ENCODE data around the gene IL12RB2. TPM values are rescaled to one million over a fixed set of nuclear protein-coding genes. Genes with fewer than 3 reads are reported as not detected.

IL12RB2 gene
- total and polyA plus RNA-seq, 4 experiments from 2014 or later: 3.6 to 7.3 (median 4.8) TPM

DNA sequence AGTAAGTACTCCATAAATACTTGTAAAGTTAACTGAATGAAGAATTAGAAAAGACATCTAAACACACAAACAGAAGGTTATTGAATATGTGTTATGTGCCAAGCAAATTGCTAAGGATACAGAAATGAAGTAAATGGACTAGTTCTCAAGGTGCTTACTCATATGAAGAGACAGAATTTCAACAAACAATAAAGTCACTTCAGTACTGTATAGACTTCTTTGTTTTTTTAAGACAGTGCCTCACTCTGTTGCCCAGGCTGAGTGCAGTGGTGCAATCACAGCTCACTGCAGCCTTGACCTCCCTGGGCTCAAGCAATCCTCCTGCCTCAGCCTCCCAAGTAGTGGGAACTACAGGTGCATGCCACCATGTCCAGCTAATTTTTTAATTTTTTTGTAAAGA lies 65.2 kb downstream of the IL12RB2 start:
- Mint-ChIP-seq H3K9me3 (no peaks in the 10 kb centered on the region), H3K4me1 (no peaks in the 10 kb centered on the region), H3K27ac (no peak overlapping the region), H3K27me3 (no peaks in the 10 kb centered on the region), H3K36me3 (peaks cover 5% of the 10 kb centered on the region in 2 donors), H3K4me3 (no peak overlapping the region)
- ChIA-PET CTCF (ENCODE audit: partially characterized antibody) (no interaction called here), POLR2A (ENCODE audit: partially characterized antibody) (no interaction called here)
- Histone ChIP-seq H3K4me3 (ENCODE audit: low read length in 2 of 2) (no peak overlapping the region), H3K36me3 (ENCODE audit: insufficient read depth, low read length) (no peaks in the 10 kb centered on the region), H3K4me1 (ENCODE audit: insufficient read depth, low read length) (no peaks in the 10 kb centered on the region), H3K9me3 (ENCODE audit: control insufficient read depth in 1 of 2, low read length in 2 of 2) (no peaks in the 10 kb centered on the region), H3K27ac (ENCODE audit: low read depth, low read length) (no peak overlapping the region), H3K27me3 (ENCODE audit: insufficient read depth, low read length) (no peaks in the 10 kb centered on the region)
- intact Hi-C loops (cut with micrococcal nuclease): no loop called here
- DNase-seq: no peak

DNA sequence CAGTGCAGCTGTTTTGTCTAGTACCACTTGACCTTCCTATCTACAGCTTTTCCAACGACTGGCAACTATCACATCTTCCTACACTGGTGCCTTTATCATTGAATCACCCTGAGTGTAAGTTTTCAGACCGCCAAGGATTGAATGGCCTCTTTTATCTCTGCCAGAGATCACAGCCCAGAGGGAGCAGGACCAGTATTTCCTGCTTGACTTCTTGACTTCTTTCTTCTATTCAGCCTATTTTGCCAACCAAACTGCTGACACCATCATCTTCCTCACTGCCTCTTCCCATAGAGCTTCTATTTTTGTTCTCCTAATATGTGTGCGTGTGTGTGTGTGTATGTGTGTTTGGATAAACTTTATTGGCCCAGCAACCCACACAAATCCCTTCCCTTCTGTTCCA lies 68.7 kb downstream of the IL12RB2 start:
- peaks cover 13 to 14% of the 10 kb centered on the region in 2 donors for H3K36me3 Mint-ChIP-seq
- H3K4me3 ChIP-seq (ENCODE audit: low read length in 2 of 2): no peak overlapping the region
- H3K27ac ChIP-seq (ENCODE audit: low read depth, low read length): no peak overlapping the region
- no peak for DNase-seq
- intact Hi-C loops (cut with micrococcal nuclease): no loop called here
- no peak overlapping the region for H3K4me3 Mint-ChIP-seq
- H3K27me3 Mint-ChIP-seq: no peaks in the 10 kb centered on the region
- H3K9me3 Mint-ChIP-seq: no peaks in the 10 kb centered on the region
- H3K27ac Mint-ChIP-seq: no peak overlapping the region
- H3K4me1 ChIP-seq (ENCODE audit: insufficient read depth, low read length): no peaks in the 10 kb centered on the region
- no peaks in the 10 kb centered on the region for H3K36me3 ChIP-seq (ENCODE audit: insufficient read depth, low read length)
- no peaks in the 10 kb centered on the region for H3K27me3 ChIP-seq (ENCODE audit: insufficient read depth, low read length)
- no peaks in the 10 kb centered on the region for H3K4me1 Mint-ChIP-seq
- no peaks in the 10 kb centered on the region for H3K9me3 ChIP-seq (ENCODE audit: control insufficient read depth in 1 of 2, low read length in 2 of 2)
- ChIA-PET POLR2A (ENCODE audit: partially characterized antibody) (no interaction called here), CTCF (ENCODE audit: partially characterized antibody) (interaction anchor here (0.8 kb wide), 1 partner anchor 28 kb away, joined by 3 read pairs; no protein-coding TSS in a partner anchor)

DNA sequence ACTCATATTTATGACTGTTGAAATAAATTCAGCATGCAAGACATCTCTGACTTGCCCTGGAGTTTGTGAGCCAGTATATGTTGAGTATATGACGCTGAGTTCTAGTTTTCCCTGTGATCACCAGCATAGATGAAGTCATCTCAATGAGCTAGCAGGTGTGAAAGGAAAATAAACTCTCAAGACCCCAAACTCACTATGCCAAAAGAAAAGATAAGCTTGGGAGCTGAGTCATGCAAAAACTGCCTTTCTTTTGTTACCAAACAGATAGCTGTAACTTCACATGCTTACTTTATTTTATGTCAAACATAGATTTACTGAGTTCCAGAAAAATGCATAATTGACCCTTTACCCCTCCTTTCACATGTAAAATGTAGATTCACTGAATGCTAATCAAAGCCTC lies 69.6 kb downstream of the IL12RB2 start:
- H3K27ac ChIP-seq (ENCODE audit: low read depth, low read length): no peak overlapping the region
- Mint-ChIP-seq H3K4me1 (no peaks in the 10 kb centered on the region), H3K9me3 (no peaks in the 10 kb centered on the region), H3K27me3 (no peaks in the 10 kb centered on the region), H3K36me3 (peaks cover 17 to 18% of the 10 kb centered on the region in 2 donors), H3K4me3 (no peak overlapping the region), H3K27ac (no peak overlapping the region)
- no peaks in the 10 kb centered on the region for H3K27me3 ChIP-seq (ENCODE audit: insufficient read depth, low read length)
- ChIA-PET CTCF (ENCODE audit: partially characterized antibody) (no interaction called here), POLR2A (ENCODE audit: partially characterized antibody) (no interaction called here)
- H3K4me3 ChIP-seq (ENCODE audit: low read length in 2 of 2): no peak overlapping the region
- no peaks in the 10 kb centered on the region for H3K9me3 ChIP-seq (ENCODE audit: control insufficient read depth in 1 of 2, low read length in 2 of 2)
- intact Hi-C loops (cut with micrococcal nuclease): no loop called here
- H3K36me3 ChIP-seq (ENCODE audit: insufficient read depth, low read length): no peaks in the 10 kb centered on the region
- no peaks in the 10 kb centered on the region for H3K4me1 ChIP-seq (ENCODE audit: insufficient read depth, low read length)
- no peak for DNase-seq

DNA sequence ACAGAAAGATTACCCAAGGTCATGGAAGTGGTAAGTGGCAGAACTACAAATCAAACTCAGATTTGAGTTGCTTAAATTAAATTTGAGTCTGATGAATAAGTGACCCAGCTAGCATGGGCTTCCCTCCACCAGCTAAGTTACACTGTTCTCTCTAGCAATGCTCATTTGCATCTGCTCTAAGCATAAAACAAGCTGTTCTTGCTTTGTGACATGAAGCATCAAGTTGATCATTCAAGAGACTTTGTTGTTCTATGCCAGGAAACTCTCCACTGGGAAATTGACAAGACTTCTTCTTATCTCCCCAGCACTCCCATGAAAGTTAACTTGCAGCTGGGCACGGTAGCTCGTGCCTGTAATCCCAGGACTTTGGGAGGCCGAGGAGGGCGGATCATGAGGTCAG lies 73.5 kb downstream of the IL12RB2 start:
- no peaks in the 10 kb centered on the region for H3K36me3 ChIP-seq (ENCODE audit: insufficient read depth, low read length)
- Mint-ChIP-seq H3K36me3 (peaks cover 42 to 49% of the 10 kb centered on the region in 2 donors), H3K27ac (no peak overlapping the region), H3K27me3 (no peaks in the 10 kb centered on the region), H3K4me1 (no peaks in the 10 kb centered on the region), H3K9me3 (peaks cover 0 to 31% (median 23%) of the 10 kb centered on the region in 8 donors), H3K4me3 (no peak overlapping the region)
- H3K27ac ChIP-seq (ENCODE audit: low read depth, low read length): no peak overlapping the region
- peaks cover 0 to 6% of the 10 kb centered on the region in 2 donors for H3K9me3 ChIP-seq (ENCODE audit: control insufficient read depth in 1 of 2, low read length in 2 of 2)
- H3K4me3 ChIP-seq (ENCODE audit: low read length in 2 of 2): no peak overlapping the region
- no peaks in the 10 kb centered on the region for H3K27me3 ChIP-seq (ENCODE audit: insufficient read depth, low read length)
- POLR2A ChIA-PET (ENCODE audit: partially characterized antibody): no interaction called here
- H3K4me1 ChIP-seq (ENCODE audit: insufficient read depth, low read length): no peaks in the 10 kb centered on the region
- DNase-seq: no peak
- CTCF ChIA-PET (ENCODE audit: partially characterized antibody): no interaction called here
- intact Hi-C loops (cut with micrococcal nuclease): no loop called here

DNA sequence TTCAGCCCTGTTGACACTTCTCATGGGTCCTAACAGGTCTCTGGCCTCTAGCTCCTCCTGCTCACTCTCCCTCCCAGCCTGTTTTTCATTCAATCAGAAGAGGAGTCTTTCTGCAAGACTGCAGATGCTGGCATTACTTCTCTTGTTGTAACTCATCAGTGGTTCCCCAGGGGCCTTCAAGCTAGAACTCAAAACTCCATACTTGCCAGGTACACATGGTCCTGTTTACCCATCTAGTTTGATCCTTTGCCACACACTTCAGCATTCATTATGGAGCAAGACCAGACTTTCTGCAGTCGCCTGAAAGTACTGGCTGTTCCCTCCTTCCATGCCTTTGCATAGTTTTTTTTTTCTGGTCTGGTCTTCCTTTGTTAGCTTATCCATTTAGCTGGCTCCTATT lies 74.6 kb downstream of the IL12RB2 start:
- Mint-ChIP-seq H3K4me3 (no peak overlapping the region), H3K4me1 (no peaks in the 10 kb centered on the region), H3K27ac (no peak overlapping the region), H3K36me3 (peaks cover 44 to 50% of the 10 kb centered on the region in 2 donors), H3K9me3 (peaks cover 0 to 35% (median 25%) of the 10 kb centered on the region in 8 donors), H3K27me3 (no peaks in the 10 kb centered on the region)
- H3K36me3 ChIP-seq (ENCODE audit: insufficient read depth, low read length): no peaks in the 10 kb centered on the region
- peaks cover 0 to 6% of the 10 kb centered on the region in 2 donors for H3K9me3 ChIP-seq (ENCODE audit: control insufficient read depth in 1 of 2, low read length in 2 of 2)
- intact Hi-C loops (cut with micrococcal nuclease): no loop called here
- H3K27me3 ChIP-seq (ENCODE audit: insufficient read depth, low read length): no peaks in the 10 kb centered on the region
- H3K4me3 ChIP-seq (ENCODE audit: low read length in 2 of 2): no peak overlapping the region
- ChIA-PET CTCF (ENCODE audit: partially characterized antibody) (no interaction called here), POLR2A (ENCODE audit: partially characterized antibody) (interaction anchor here (0.7 kb wide), 1 partner anchor 173 kb away, joined by 4 read pairs; no protein-coding TSS in a partner anchor)
- no peak for DNase-seq
- H3K4me1 ChIP-seq (ENCODE audit: insufficient read depth, low read length): no peaks in the 10 kb centered on the region
- H3K27ac ChIP-seq (ENCODE audit: low read depth, low read length): no peak overlapping the region

DNA sequence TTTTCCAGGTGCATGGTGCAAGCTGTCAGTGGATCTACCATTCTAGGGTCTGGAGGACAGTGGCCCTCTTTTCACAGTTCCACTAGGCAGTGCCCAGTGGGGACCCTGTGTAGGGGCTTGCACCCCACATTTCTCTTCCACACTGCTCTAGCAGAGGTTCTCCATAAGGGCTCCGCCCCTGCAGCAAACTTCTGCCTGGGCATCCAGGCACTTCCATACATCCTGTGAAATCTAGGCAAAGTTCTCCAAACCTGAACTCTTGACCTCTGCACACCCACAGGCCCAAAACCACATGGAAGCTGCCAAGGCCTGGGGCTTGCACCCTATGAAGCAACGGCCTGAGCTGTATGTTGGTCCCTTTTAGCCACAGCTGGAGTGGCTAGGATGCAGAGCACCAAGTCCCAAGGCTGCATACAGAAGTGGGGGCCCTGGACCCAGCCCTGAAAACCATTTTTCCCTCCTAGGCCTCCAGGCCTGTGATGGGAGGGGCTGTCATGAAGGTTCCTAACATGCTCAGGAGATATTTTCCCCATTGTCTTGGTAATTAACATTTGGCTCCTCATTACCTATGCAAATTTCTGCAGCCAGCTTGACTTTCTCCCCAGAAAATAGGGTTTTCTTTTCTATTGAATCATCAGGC lies 76.4 kb downstream of the IL12RB2 start:
- Mint-ChIP-seq H3K4me3 (no peak overlapping the region), H3K27ac (no peak overlapping the region), H3K4me1 (no peaks in the 10 kb centered on the region), H3K9me3 (peaks cover 0 to 35% (median 25%) of the 10 kb centered on the region in 8 donors), H3K36me3 (peaks cover 40 to 50% of the 10 kb centered on the region in 2 donors), H3K27me3 (no peaks in the 10 kb centered on the region)
- H3K4me3 ChIP-seq (ENCODE audit: low read length in 2 of 2): no peak overlapping the region
- no peaks in the 10 kb centered on the region for H3K27me3 ChIP-seq (ENCODE audit: insufficient read depth, low read length)
- H3K9me3 ChIP-seq (ENCODE audit: control insufficient read depth in 1 of 2, low read length in 2 of 2): peaks cover 0 to 6% of the 10 kb centered on the region in 2 donors
- POLR2A ChIA-PET (ENCODE audit: partially characterized antibody): no interaction called here
- H3K27ac ChIP-seq (ENCODE audit: low read depth, low read length): no peak overlapping the region
- CTCF ChIA-PET (ENCODE audit: partially characterized antibody): interaction anchor here (0.9 kb wide), 1 partner anchor 48 kb away, joined by 3 read pairs; no protein-coding TSS in a partner anchor
- H3K4me1 ChIP-seq (ENCODE audit: insufficient read depth, low read length): no peaks in the 10 kb centered on the region
- H3K36me3 ChIP-seq (ENCODE audit: insufficient read depth, low read length): no peaks in the 10 kb centered on the region
- DNase-seq: no peak
- intact Hi-C loops (cut with micrococcal nuclease): no loop called here

DNA sequence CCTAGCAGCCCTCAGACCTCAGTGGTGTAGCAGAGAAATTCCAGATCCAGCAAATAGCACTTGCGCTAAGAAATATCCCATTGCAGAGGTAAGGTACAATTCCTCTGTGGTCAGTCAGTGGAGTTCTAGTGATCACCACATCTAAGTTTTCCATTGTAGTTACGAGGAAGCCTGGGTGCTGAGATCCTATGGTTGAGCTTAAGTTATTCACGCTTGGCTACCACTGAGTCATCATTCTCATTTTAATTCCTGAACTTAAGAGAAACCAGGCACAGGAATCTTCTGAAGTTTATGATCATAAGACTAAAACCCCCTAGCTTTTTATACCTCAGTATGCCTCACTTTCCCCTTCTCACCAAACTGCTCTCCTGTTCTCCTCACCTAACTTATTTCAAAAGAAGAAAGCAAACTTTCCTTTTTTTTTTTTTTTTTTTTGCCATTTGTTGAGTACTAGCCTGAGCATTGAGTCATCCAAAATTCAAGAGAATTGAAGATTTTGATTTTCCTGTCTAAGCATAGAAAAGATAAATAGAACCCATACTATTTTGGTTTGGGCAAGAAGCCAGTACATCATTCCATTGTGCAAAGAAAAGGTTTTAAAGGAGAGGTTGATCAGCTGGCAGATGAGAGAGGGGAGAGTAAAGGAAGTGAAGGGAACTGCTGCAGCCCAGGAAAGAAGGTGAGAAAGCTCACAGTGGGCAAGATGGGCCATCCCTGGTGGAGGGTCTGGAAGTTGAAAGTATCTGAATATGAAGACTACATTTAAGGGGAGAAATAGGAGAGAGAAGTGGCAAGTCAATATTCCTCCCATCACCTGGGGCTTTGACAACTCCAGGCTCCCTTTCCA lies 82.6 kb downstream of the IL12RB2 start:
- no peaks in the 10 kb centered on the region for H3K4me1 ChIP-seq (ENCODE audit: insufficient read depth, low read length)
- H3K9me3 Mint-ChIP-seq: peaks cover 0 to 10% (median 4%) of the 10 kb centered on the region in 8 donors
- no peak overlapping the region for H3K27ac ChIP-seq (ENCODE audit: low read depth, low read length)
- H3K27me3 Mint-ChIP-seq: no peaks in the 10 kb centered on the region
- intact Hi-C loops (cut with micrococcal nuclease): no loop called here
- no peak overlapping the region for H3K4me3 ChIP-seq (ENCODE audit: low read length in 2 of 2)
- no peaks in the 10 kb centered on the region for H3K4me1 Mint-ChIP-seq
- peak overlapping the region in 3 of 7 donors; percentile 25 to 65 (median 42) for H3K27ac Mint-ChIP-seq
- H3K36me3 ChIP-seq (ENCODE audit: insufficient read depth, low read length): no peaks in the 10 kb centered on the region
- no peak for DNase-seq
- CTCF ChIA-PET (ENCODE audit: partially characterized antibody): interaction anchor here (0.7 kb wide), 1 partner anchor 1095 kb away, joined by 4 read pairs; no protein-coding TSS in a partner anchor
- peaks cover 0 to 3% of the 10 kb centered on the region in 2 donors for H3K9me3 ChIP-seq (ENCODE audit: control insufficient read depth in 1 of 2, low read length in 2 of 2)
- no peaks in the 10 kb centered on the region for H3K27me3 ChIP-seq (ENCODE audit: insufficient read depth, low read length)
- POLR2A ChIA-PET (ENCODE audit: partially characterized antibody): no interaction called here
- peaks cover 21 to 24% of the 10 kb centered on the region in 2 donors for H3K36me3 Mint-ChIP-seq
- H3K4me3 Mint-ChIP-seq: no peak overlapping the region
